Suprapubic skin (tissue), 4 donors: ENCODE measurements around the gene ZNF77.

Experiments used
- CTCF ChIP-seq, 2 donors: fragments of 200-600 bp in 1 of 2; fragments of 450-650 bp in 1 of 2; sonication (generic) in 1 of 2; IDR thresholded peaks; one replicate each; pipeline ENCODE4 v1.5.1; 2016 to 2019; ENCODE audit warnings: antibody characterized with exemption in 2 of 2, mild to moderate bottlenecking in 1 of 2, moderate library complexity in 1 of 2
- POLR2A ChIP-seq, 2 donors: fragments of 450-650 bp; IDR thresholded peaks; one replicate each; pipeline ENCODE4 v1.6.1; 2017; ENCODE audit warnings: antibody characterized with exemption in 2 of 2, mild to moderate bottlenecking in 2 of 2, moderate library complexity in 2 of 2
- POLR2AphosphoS5 ChIP-seq, 3 donors: sonication (generic); formaldehyde crosslinking; IDR thresholded peaks; one replicate each; pipeline ENCODE4 v1.6.1; 2017; ENCODE audit warnings: antibody characterized with exemption in 3 of 3

GRCh38 chr19:2944775-2945574, at the start of gene ZNF77:
- TF ChIP-seq CTCF (IDR thresholded peaks at IDR 0.05) (peak in 1 of 2 donors; percentile 30), POLR2A (IDR thresholded peaks at IDR 0.05) (peak in 1 of 2 donors; percentile 48), POLR2AphosphoS5 (IDR thresholded peaks at IDR 0.05) (peak in 1 of 3 donors; percentile 83)
